Mesodermal cell (in vitro differentiated cells): ENCODE data around the gene NLK.
"Not testable (repeated sequence)": the region's sequence is repeated elsewhere in the genome, so short reads cannot be mapped to it uniquely, and the experiment has no call there.

Experiments
- H3K27ac ChIP-seq: 2 replicates; pipeline ENCODE4 v1.7.0; 2013; ENCODE audit warnings: mild to moderate bottlenecking, low read depth, low read length, moderate library complexity; ENCODE audit not compliant: severe bottlenecking
- H3K36me3 ChIP-seq: 2 replicates; pipeline ENCODE4 v1.7.1; 2013; ENCODE audit warnings: mild to moderate bottlenecking, low read length, moderate library complexity; ENCODE audit not compliant: control insufficient read depth, insufficient read depth
- H3K4me1 ChIP-seq: one replicate; pipeline ENCODE4 v1.7.1; 2013; ENCODE audit warnings: mild to moderate bottlenecking, low read length; ENCODE audit not compliant: insufficient read depth, control insufficient read depth, poor library complexity, severe bottlenecking
- H3K4me3 ChIP-seq: 2 replicates; pipeline ENCODE4 v1.7.0; 2013; ENCODE audit warnings: low read length, control low read depth, mild to moderate bottlenecking; ENCODE audit not compliant: insufficient read depth, poor library complexity, severe bottlenecking; ENCODE audit errors: extremely low read depth
- H3K9me3 ChIP-seq: 2 replicates; pipeline ENCODE4 v1.7.1; 2013; ENCODE audit warnings: mild to moderate bottlenecking, low read length, moderate library complexity; ENCODE audit not compliant: control insufficient read depth
- WGBS, 2 experiments: methylation state at CpG; one replicate each; pipeline ENCODE4 v1.1.5; 2013; ENCODE audit warnings: missing lambda C conversion rate in 2 of 2; ENCODE audit not compliant: insufficient coverage in 2 of 2; 5-methylcytosine and 5-hydroxymethylcytosine counted together

NLK gene

GRCh38 chr17:28204751-28205150 lies 162.3 kb downstream of the NLK start:
- no peaks in the 10 kb centered on the region for H3K9me3 ChIP-seq
- no peak overlapping the region for H3K27ac ChIP-seq
- no peaks in the 10 kb centered on the region for H3K36me3 ChIP-seq
- WGBS, 2 experiments, result 91 to 100% methylated on average over 1 of the region's 1 CpG
- H3K4me1 ChIP-seq, result no peaks in the 10 kb centered on the region
- no peak overlapping the region for H3K4me3 ChIP-seq

GRCh38 chr17:28206292-28206691 lies 163.8 kb downstream of the NLK start:
- Histone ChIP-seq H3K27ac (no peak overlapping the region), H3K4me1 (no peaks in the 10 kb centered on the region), H3K9me3 (no peaks in the 10 kb centered on the region), H3K4me3 (no peak overlapping the region), H3K36me3 (no peaks in the 10 kb centered on the region)

- H3K9me3 ChIP-seq, result no peaks in the 10 kb centered on the region
- no peak overlapping the region for H3K4me3 ChIP-seq
- 91 to 92% methylated on average over 6 to 7 of the region's 7 CpGs for whole genome bisulfite sequencing, 2 experiments
- H3K27ac ChIP-seq, result no peak overlapping the region
- H3K4me1 ChIP-seq, result no peaks in the 10 kb centered on the region
- no peaks in the 10 kb centered on the region for H3K36me3 ChIP-seq
Measured at GRCh38 chr17:28211811-28212210, 169.3 kb downstream of the NLK start.

- WGBS, 2 experiments, result 100% methylated on average over 1 of the region's 2 CpGs; no CpG with 5 or more reads in 1 of the 2 experiments
- H3K4me1 ChIP-seq, H3K4me3 ChIP-seq, H3K36me3 ChIP-seq, H3K9me3 ChIP-seq, H3K27ac ChIP-seq: not testable (repeated sequence)
Measured at GRCh38 chr17:28213578-28213977, 171.1 kb downstream of the NLK start.

GRCh38 chr17:28216052-28216451 lies 173.6 kb downstream of the NLK start:
- no peak overlapping the region for H3K27ac ChIP-seq
- WGBS, 2 experiments, result 81 to 93% methylated on average over 2 to 3 of the region's 3 CpGs
- no peaks in the 10 kb centered on the region for H3K36me3 ChIP-seq
- no peak overlapping the region for H3K4me3 ChIP-seq
- H3K4me1 ChIP-seq, result no peaks in the 10 kb centered on the region
- H3K9me3 ChIP-seq, result no peaks in the 10 kb centered on the region

- Histone ChIP-seq H3K4me1 (no peaks in the 10 kb centered on the region), H3K9me3 (no peaks in the 10 kb centered on the region), H3K36me3 (no peaks in the 10 kb centered on the region), H3K27ac (no peak overlapping the region), H3K4me3 (no peak overlapping the region)
- no CpG with 5 or more reads among the region's 1 CpG for WGBS, 2 experiments
Measured at GRCh38 chr17:28216528-28216927, 174.1 kb downstream of the NLK start.

- Histone ChIP-seq H3K9me3 (peaks cover 6% of the 10 kb centered on the region), H3K4me1 (no peaks in the 10 kb centered on the region), H3K4me3 (no peak overlapping the region), H3K36me3 (no peaks in the 10 kb centered on the region), H3K27ac (no peak overlapping the region)
- WGBS, 2 experiments, result 80 to 100% methylated on average over 1 to 4 of the region's 7 CpGs
Measured at GRCh38 chr17:28219771-28220170, 177.3 kb downstream of the NLK start.

GRCh38 chr17:28221751-28222414 lies 179.4 kb downstream of the NLK start:
- Histone ChIP-seq H3K4me3 (no peak overlapping the region), H3K36me3 (no peaks in the 10 kb centered on the region), H3K9me3 (peaks cover 6% of the 10 kb centered on the region), H3K27ac (no peak overlapping the region), H3K4me1 (no peaks in the 10 kb centered on the region)
- WGBS, 2 experiments, result 60 to 79% methylated on average over 1 to 3 of the region's 4 CpGs

- peaks cover 6% of the 10 kb centered on the region for H3K9me3 ChIP-seq
- H3K4me3 ChIP-seq, result no peak overlapping the region
- 86% methylated on average over 2 of the region's 3 CpGs; no CpG with 5 or more reads in 1 of the 2 experiments for WGBS, 2 experiments
- H3K27ac ChIP-seq, result no peak overlapping the region
- H3K4me1 ChIP-seq, result peaks cover 7% of the 10 kb centered on the region
- no peaks in the 10 kb centered on the region for H3K36me3 ChIP-seq
Measured at GRCh38 chr17:28225271-28225670, 182.8 kb downstream of the NLK start.

GRCh38 chr17:28225867-28226266 lies 183.4 kb downstream of the NLK start:
- Histone ChIP-seq H3K36me3 (no peaks in the 10 kb centered on the region), H3K27ac (no peak overlapping the region), H3K9me3 (peaks cover 6% of the 10 kb centered on the region), H3K4me1 (peaks cover 11% of the 10 kb centered on the region), H3K4me3 (no peak overlapping the region)
- WGBS, 2 experiments, result no CpG with 5 or more reads among the region's 1 CpG

GRCh38 chr17:28226563-28227315 lies 184.3 kb downstream of the NLK start:
- Histone ChIP-seq H3K36me3 (no peaks in the 10 kb centered on the region), H3K4me1 (peaks cover 11% of the 10 kb centered on the region), H3K9me3 (peaks cover 6% of the 10 kb centered on the region), H3K4me3 (peak overlapping the region; percentile 47), H3K27ac (no peak overlapping the region)
- 80 to 85% methylated on average over 21 to 25 of the region's 28 CpGs for WGBS, 2 experiments
